GM18499 (cell line): ENCODE results near the gene IRF9.

Source experiments
- ATAC-seq: cut with Tn5 transposase; IDR thresholded peaks from one replicate; pipeline ENCODE4 v1.9.1; 2021; ENCODE audit warnings: moderate number of reproducible peaks; ENCODE audit not compliant: insufficient read depth, unreplicated experiment

IRF9 gene

DNA sequence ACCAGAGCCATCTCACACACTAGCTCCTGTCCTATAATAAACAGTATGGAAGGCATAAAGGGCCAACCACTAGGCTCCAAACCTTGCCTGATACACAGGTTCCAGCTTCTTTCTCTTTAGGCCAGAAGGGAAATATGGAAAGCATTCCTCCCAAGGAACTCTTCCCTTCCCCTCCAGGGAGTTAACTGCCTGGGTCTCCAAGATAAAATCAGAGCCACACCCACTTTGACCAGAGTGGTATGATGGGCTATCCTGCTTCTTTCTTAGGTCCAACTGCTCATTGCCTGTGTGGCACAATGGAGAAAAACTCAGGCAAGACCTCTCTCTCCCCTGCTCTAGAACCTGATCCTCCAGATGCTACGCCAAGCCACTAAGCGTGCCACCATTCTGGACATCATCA, 46.6 kb downstream of the IRF9 start:
- no peak for ATAC-seq

DNA sequence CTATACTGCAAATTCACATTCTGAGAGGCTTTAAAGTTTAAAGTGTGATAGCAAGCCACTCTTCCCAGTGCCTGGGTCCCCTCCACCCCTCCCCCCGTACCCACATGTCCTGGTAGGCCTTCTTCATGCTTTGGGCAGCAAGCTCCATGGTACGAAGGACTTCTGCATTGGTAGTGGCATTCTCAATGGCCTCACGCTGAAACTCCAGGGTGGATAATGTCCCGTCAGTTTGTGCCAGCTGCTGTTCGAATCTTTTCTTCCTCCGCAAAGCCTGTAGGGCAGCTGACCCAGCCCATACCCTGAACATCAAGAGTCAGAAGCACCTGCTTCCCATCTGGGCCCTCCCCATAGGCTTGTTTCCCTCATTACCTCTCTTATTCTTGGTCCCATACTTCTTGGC, 50.2 kb downstream of the IRF9 start:
- no peak for ATAC-seq

DNA sequence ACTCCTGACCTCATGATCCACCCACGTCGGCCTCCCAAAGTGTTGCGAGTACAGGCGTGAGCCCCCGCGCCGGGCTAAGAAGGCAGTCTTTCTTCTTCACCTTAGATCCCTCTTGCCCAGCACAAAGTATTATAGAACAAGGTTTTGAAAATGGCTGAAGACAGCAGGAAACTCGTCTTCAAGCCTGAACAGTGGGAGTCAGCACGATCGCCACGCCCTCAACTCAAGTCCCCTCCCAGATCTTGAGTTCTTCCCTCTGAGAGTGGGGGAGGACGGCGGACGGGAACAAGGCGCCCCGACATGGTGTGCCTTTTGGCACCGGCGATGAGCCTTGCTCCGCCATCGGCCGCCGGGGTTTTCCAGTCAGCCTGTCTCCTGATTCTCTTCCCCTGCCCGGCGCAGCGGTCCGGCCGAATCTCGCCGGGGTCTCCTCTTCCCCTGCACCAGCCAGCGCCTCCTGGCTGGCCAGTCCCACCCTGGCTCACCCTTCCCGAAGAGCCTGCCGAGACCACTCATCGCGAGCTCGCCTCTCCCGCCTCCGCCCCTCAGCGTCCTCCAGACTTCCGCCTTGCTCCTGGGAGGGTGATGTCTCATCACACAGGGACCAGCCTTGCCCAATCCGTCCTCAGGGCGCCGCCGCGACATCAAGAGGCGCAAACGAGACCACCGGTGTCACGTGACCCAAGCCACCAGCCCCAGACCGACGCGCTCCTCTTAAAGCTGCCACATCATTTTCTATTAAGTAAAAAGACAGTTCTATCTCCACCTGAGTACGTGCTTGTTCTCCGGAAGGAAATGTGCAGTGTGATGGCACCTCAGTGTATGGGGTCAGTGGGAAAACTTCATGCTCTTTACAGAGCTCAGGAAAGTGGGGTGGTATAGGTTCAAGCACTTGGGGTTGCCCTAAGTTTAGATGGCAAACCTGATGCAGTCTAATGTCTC, 52.1 kb downstream of the IRF9 start, which contains the start of gene CHMP4A:
CHMP4A (minus strand) TSS at position 565 of the 942 bp plus-strand sequence; CDS start at position 516, 49 bp downstream.
- ATAC-seq, result peak; percentile 73

DNA sequence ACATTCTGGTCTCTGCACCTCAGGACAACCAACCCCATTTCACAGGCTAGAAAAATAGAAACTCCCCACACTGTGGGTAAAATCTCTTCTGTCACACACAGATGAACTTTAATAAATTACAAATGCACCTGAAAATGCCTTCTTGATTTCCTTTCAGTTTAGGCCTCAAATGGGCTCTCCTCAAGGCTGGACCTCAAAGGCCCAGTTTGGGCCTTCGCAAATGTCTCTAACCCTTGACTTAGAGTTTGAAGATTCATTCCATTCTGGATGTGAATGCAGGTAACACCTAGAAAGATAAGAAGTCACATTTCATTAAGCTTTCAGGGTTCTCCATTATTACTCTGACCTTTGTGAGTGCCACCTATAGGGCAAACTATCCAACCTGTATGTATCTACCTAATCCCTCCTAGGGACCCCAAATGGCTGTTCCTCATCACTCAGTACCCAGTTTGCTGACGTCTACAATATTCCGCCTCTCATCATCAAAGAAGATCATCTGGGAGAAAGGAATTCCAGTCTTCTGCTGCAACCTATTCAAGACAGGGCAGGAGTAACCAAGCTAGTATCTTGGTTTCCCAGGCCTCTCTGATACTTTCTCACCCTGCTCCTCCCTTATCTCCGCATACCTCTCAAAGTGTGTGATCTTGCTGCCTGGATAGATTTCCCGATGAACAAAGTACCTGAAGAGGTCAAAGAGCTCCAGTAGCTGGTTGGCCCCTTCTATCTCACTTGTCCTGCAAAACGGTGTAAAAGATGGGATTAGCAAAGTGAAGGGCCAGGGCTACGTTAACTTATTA, 53.0 kb downstream of the IRF9 start:
- no peak for ATAC-seq

GRCh38 chr14:24215495-24216344, 54.7 kb downstream of the IRF9 start, which contains the start of gene MDP1:
Gene MDP1 (minus strand): TSS chr14:24216066. CDS start chr14:24215955, 111 bp downstream.
- peak; percentile 32 for ATAC-seq
